ENCODE data around the gene FBXO10.
A peak's percentile ranks its signal among the peaks of the same experiment; 100 is the strongest.

FBXO10 gene

DNA sequence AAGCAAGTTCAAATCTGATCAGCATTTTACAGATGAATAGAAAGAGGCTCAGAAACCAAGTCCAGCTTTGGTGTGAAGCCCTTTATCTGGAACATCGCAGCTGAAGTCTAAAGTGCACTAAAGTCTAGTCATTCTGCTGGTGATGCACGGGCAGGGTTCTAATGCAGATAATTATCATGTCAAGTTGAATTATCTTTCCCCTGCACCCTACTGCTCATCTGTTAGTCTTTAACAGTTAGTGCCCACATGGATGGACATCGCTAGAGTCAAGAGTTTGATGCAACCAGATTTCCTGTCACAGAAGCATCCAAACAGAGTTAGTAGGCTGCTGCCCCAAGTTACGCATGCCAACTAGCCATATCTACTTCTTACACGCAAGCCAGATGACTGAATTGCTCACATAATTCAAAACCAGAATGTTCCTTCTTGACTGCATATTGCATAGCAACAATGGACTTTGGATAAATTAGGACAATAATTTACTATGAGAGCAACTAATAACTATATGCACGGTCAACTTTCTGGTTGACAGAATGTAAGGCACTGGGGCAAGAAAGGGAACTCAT lies 17.8 kb upstream of the FBXO10 start:
- no peak for DNase-seq (ENCODE audit: low spot score)

DNA sequence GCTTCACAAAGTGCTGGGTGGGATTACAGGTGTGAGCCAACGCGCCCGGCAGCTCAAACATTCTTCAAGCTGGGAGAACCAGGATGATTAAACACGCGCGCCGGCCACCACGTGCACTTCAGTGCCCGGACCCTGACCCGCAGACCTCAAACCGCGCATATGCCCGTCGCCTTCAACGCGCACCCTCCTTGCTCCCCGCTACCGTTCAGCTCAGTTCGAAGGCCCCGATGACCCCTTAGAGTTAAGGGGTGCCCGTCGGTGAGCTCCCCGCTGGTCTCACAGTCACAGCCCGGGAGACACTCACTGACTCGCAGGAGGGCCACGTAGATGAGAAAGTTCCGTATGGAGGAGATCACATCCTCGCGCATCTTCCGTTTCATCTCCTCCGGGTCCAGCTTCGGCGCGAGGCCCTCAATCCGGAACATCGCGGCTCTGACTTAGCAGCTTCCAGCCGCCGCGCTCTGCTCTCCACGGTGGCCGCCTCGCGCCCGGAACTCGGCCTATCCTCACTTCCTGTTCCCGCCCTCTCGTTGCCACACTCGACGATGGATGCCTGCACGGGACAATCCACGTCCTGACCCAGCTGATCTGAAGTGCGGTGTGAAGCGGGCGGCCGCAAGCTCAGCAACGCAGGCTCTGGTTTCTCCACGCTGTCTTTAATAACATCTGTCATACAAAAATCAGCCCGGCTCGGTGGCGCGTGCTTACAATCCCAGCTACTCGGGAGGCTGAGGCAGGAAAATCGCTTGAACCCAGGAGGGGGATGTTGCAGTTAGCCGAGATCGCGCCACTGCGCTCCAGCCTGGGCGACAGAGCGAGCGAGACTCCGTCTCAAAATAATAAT lies 16.1 kb upstream of the FBXO10 start, which contains the start of gene TOMM5:
Gene TOMM5 (minus strand): TSS at position 490 of the 844 bp plus-strand sequence. CDS start 65 bp downstream, at position 425.
- peak; percentile 87 for DNase-seq (ENCODE audit: low spot score)

DNA sequence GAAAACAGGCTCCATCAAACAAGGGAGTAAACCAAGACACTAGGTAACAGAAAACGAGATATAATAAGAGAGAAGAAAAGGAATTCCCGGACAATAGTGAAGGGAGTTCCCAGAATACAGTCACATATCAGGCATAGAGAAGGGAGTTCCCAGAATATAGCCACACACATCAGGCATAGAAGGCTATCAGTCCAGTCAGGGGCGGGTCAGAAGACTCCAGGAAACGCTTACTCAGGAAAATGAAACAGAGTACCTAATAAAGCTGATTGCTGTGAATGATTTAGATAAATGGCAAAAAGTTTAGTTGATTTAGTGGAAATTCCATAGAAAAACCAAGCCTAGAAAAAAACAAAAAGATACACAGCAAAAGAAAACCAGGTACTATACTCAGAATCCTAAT lies 11.3 kb upstream of the FBXO10 start:
- DNase-seq (ENCODE audit: low spot score), result no peak

DNA sequence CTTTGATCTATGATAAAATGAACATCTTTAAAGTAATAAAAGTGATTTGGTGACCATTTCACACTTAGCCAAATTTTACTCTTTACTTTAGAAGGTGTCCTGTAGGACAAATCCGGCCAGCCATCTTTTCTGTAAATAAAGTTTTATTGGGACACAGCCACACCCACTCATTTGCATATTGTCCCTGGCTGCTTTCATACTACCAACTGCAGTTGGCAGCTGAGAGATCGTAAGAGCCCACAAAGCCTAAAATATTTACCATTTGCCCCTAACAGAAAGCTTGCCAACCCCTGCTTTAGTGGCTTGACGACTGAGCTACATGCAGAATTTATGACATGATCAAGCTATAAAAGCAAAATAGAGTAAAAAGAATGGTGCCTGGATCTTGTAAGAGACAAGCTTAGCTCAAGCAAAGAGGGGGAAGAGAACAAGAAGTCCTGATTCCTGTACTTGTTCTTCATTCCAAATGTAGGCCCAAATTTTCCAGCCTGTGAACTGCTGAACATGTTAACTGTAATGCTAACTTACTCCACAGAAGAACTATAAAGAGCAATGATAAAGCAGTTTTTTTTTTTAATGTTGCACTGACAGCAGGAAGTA lies 7.4 kb upstream of the FBXO10 start:
- DNase-seq (ENCODE audit: low spot score), result no peak

DNA sequence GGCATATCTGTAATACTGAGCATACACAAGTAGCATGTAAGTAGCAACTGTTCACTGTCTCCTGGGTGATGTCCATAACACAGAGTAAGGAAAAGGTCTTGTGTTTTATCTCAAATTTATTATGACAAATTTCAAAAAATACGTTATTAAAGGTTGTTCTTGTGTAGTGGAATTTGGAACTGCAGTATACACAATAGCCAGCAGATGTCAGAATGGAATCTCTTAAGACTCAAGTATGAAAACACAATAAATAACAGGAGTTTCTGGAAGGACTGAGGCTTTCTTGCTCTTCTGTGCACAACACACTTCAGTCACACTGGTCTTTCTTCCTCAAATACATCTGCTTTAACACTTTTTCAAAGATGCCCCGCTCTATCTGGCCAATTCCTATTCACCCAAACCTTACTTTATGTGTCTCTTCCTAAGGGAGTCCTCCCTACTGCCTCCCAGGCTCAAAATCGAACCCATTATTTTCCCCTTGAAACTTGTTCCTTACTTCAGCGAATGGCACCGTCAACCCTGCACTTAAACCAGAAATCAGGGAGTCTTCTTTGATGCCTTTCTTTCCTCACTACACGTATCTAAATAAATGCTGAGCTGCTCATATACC lies 6.5 kb upstream of the FBXO10 start:
- DNase-seq (ENCODE audit: low spot score), result peak; percentile 14

DNA sequence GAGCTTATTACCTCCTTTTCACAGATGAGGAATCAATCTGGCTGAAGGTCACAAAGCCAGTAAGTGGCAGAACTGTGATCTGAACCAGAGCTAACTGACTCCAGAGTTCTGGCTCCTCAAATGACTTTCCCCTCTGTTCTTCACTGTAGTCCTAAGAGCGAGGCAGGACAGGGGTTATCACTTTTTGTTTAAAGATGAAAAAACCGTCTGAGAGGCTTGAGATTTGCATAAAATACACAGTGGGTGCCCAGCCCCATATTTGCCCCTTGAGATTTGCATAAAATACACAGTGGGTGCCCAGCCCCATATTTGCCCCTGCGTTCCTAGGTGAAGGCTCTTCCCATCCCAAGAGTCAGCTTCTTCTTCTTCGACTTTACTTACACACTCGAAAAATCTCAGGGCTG lies 667 bp downstream of the FBXO10 start:
- no peak for DNase-seq (ENCODE audit: low spot score)

DNA sequence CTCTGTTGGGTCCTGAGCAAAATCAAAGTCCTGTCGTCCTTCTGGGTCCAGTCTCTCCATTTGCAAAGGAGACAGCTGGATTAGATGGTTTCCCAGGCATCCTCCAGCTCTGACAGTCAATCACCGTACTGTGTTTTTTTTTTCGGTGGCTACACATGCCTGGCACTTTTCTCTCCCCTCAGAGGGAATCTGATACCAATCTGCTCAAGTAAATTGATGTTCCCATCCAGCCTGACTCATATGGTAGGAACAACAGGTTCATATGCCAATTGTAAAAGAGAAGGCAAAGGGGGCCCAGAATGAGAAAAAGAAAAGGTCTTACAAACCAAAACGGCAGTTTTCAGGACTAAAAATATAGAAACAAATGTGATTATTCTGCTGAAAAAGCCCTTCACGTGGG lies 1.2 kb downstream of the FBXO10 start:
- no peak for DNase-seq (ENCODE audit: low spot score)

DNA sequence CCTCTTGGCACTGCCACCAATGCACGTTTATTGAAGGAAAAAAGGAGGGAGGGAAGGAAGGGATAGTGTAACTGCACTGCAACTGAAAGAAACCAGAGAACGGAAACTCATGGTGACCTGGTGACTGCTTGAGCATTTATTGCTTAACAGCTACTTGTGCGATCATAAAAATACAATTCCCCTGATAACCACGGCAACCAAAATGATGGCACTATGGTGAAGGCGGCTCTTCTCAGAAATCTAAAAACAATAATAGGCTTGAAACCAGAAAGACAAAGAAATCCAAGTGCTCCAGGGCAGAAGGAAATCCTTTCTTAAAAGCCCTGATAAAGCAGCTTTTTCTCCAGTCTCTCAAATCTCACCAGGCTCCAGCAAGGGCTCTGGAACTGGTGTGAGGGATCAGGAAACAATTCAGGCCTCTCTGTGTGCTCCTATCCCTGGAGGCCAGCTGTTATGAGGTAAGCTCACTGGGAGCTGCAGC lies 1.9 kb downstream of the FBXO10 start:
- no peak for DNase-seq (ENCODE audit: low spot score)

DNA sequence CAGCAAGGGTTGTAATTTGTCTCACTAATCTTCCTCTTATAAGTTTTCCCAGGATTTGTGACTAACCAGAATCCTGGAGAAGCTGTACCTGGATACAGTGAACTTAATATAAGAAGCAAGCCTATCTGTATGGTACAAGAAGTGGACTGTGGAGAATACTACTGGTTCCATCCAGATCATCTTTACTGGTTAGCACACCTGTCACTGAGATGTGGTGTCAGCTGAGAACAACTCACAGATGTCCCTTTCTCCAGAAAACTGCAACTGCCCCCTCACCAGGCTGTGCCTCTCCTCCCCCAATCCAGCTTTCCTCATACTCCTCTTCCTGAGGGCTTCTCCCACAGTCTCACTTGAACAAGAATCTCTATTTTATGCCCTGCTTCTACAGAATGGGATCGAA lies 4.9 kb downstream of the FBXO10 start:
- DNase-seq (ENCODE audit: low spot score), result no peak

DNA sequence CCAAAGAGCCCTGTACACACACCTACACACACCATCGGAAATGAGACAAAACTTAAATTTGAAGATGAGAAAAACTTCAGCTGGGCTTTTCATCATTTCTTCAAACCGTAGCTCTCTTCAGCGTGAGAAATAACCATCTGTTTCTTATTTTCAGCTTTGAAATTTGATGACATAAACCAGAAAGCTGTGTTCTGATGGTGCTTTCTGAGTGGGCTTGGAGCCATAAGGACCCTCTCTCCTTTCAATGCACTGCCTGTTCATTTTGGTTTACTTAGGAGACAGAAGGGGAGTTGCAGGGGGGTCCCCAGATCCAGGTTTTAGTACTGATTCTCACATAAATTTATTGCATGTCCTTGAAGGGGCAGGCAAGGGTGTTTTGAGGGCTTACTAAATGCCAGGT lies 9.5 kb downstream of the FBXO10 start:
- no peak for DNase-seq (ENCODE audit: low spot score)

DNA sequence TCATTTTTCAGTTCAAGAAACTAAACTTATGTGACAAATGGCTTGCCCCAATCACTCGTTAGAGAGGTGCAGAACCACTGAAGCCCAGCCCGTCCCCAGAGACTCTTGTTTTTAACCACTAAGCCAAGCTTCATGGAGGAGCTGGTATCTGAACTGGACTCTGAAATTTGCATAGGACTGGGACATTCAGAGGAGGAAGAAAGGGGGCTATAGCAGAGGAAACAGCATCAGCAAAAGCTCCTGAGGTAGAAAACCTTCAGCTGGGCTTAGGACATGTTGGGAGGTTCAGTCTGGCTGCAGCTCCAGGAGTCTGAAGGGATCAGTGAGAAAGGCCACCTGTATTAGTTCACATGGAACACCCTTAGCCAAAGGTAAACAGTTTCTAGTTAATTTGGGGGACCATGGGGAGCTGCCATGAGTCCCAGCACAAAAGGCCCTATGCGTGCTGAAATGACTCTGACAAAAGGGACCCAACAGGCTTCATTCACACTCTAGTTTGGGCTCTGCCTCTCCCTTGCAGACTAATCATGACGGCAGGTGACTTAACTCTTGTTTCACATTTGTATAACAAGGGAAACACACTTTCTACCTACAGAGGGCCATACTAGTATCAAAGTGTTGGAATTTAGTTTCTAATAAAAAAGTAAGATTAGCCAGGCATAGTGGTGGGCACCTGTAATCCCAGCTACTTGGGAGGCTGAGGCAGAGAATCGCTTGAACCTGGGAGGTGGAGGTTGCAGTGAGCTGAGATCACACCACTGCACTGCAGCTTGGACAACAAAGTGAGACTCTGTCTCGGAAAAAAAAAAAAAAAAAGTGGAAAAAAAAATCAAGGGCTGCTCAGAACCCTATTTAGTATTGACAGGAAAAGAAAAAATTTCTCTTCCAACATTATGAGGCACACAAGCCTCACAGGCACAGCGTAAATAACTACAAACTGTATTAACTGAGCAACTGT lies 10.2 kb downstream of the FBXO10 start:
- no peak for DNase-seq (ENCODE audit: low spot score)

DNA sequence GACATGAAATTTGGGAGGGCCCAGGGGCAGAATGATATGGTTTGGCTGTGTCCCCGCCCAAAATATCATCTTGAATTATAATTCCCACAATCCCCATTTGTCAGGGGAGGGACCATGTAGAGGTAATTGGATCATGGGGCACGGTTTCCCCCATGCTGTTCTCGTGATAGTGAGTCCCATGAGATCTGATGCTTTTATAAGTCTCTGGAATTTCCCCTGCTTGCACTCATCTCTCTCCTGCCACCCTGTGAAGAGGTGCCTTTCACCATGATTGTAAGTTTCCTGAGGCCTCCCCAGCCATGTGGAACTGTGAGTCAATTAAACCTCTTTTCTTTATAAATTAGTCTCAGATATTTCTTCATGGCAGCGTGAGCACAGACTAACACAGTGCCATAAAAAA lies 11.3 kb downstream of the FBXO10 start:
- DNase-seq (ENCODE audit: low spot score), result no peak

DNA sequence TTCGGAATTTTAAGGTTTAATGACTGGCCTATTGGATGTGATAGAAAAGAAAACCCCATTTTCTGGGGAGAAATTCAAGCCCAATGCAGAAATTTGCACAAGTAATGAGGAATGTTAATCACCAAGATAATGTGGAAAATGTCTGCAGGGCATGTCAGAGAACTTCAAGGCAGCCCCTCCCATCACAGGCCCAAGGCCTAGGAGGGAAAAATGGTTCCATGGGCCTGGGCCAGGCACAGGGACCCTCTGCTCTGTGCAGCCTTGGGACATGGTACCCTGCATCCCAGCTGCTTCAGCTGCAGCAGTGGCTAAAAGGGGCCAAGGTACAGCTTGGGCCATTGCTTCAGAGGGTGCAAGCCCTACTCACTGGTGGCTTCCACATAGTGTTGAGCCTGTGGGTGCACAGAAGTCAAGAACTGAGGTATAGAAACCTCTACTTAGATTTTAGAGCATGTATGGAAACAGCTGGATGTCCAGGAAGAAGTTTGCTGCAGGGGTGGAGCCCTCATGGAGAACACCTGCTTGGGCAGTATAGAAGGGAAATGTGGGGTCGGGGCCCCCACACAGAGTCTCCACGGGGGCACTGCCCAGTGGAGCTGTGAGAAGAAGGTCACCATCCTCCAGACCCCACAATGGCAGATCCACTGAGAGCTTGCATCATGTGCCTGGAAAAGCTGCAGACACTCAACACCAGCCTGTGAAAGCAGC lies 12.2 kb downstream of the FBXO10 start:
- no peak for DNase-seq (ENCODE audit: low spot score)

DNA sequence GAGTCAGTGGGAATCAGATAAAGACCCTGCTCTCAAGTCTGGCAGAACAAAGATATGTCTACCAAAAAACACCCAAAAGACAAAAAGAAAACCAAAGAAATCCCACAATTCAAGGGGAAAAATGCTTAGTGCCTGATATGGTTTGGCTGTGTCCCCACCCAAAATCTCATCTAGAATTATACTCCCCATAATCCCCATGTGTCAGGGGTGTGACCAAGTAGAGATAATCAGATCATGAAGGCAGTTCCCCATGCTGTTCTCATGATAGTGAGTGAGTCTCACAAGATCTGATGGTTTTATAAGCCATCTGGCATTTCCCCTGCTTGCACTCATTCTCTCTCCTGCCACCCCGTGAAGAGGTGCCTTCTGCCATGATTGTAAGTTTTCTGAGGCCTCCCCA lies 13.4 kb downstream of the FBXO10 start:
- no peak for DNase-seq (ENCODE audit: low spot score)

DNA sequence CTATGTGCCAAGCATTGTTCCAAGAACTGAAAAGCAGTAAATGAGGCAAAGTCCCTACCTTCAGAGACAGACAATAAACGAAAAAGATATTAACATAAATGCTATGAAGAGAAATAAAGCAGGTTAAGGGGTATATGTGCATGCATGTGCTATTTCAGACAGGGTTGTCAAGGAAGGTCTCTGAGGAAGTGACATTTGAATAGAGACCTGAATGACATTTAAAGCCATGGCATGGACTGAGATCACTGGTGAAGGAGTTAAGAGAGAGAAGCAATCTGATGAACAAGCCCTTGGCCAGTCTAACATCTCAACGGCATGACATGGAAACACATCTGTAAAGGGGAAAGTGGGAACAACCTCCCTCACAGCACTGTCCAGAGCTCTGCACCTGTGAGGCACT lies 14.5 kb downstream of the FBXO10 start:
- no peak for DNase-seq (ENCODE audit: low spot score)

DNA sequence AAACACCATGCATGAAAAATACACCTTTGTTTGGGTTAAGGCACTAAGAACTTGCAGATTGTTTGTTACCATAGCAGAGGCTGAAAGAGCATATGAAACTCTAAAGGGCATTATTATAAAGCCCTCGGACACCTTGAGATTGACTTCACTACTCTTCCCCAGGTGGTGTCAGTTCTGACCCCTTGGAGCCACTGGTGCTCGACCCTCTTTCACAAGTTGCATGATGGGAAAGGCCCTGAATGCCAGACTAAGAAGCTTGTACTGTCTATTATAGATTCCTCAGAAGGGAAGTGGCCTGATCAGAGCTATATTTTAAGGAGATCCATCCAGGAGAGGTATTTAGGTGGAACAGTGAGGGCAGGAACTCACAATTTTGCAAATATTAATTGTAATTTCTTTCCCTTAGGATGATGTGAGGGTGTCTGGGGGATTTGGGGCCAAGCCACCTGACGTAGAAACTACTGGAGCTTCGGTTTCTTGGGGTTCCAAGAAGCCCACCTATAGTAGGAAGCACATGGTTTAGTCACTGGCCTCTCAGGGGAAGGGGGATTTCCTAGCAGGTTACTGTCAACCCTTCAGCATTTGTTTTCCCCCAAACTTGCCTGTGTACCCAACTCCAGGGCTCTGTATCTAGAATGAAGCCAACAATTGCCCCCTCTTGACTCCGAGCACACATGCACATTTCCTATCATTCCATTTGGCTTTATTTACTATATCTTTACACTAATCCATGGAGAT lies 16.2 kb downstream of the FBXO10 start:
- no peak for DNase-seq (ENCODE audit: low spot score)

DNA sequence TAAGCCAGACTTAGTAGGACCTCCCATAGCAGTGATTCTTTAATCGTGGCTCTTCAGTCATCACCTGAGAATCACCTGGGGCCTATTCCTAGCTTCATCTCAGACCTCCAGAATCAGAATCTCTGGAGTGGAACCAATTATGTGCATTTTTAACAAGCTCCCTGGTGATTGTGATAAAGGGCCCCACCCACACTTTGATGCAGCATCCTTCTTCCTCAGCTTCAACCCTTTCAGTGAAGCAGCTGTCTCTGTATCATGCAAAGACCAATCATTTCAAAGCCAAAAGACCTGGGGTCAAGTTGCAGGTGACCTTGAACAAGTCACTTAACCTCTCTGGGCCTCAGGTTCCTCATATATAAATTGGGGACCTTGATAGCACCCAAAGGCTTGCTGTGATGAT lies 17.1 kb downstream of the FBXO10 start:
- no peak for DNase-seq (ENCODE audit: low spot score)

DNA sequence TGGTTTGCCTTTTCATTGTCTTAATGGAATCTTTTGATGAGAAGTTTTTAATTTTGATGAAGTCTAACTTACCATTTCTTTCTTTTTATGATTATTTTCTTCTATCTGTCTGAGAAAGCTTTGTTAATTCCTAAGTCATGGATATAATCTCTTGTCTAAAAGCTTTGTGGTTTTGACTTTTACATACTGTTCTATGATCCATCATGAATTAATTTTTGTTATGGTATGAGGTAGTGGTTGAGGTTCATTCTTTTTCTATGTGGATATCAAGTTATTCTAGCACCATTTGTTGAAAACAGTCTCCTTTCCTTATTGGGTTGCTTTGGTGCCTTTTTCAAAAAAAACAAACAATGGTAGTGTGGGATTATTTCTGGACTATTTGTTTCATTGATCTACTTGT lies 20.4 kb downstream of the FBXO10 start:
- DNase-seq (ENCODE audit: low spot score), result no peak

DNA sequence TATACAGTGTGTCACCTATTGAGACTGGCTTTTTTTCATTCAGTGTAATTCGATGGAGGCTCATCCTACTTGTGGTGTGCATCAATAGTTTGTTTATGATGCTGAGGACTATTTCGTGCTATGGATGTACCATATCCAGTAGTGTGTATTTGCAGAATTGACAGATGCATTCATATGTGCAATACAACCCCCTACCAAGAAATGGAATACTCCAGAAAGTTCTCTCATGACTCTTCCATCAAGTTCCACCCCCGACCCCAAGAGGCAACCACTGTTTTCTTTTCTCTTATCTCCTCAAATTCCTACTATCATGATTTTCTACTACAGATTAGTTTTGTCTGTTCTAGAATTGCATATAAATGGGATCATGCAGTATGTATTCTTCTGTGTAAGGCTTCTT lies 21.9 kb downstream of the FBXO10 start:
- DNase-seq (ENCODE audit: low spot score), result no peak

DNA sequence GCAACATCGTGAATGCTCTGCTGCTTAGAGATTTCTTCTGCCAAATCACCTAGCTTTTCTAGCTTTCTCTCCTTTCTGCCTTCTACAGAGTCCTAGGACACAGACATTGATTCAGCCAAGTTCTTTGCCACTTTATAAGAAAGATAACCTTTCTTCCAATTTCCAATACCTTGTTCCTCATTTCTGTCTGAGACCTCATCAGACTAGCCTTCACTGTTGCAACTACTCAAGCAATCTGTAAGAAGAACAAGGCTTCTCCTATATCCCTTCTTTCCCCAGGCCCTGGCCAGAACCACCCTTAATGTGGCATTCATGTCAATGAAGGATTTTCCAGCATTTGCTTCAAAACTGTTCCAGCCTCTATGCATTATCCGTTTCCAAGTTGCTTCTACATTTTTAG lies 24.3 kb downstream of the FBXO10 start:
- no peak for DNase-seq (ENCODE audit: low spot score)

All from CD4-positive, alpha-beta T cell treated with Interleukin-6 at 100 ng/mL for 8 hours (primary cell).